ENCODE measurements around the gene NXF1.

DNA sequence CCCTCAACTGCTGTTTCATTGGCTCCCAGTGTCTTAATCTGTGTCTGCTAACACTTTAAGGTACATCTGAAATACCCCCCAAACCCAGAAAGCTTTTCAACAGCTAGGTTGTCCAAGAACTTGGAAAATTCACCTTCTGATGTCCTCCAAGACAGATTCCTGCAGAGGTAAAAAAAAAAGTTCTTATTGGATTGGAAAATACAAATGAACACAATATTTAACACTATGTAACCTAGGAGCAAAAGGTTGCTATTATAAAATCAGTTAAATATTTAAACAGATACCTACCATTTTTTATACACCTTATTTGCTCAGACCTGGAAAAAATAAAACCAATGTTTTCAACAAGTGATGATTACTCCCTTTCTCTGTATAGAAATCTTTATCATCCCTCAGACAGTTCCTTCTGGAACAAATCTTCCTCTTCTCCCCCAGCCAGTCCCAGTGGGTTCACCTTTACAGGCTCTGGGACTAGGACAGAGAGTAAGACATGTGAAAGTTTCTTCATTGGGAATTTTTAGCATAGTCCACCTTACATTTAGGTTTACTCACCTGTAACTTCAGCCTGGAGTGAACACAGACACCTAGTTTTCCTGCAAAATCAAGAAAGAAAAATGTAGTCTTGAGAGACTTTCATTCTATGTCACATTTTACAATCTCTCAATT is 47.4 kb upstream of the NXF1 start:
- TF ChIP-seq PAX8 (IDR thresholded peaks at IDR 0.05) (no peak), CTCF (IDR thresholded peaks at IDR 0.05 in 2 of 3, conservative IDR thresholded peaks at IDR 0.05 in 1 of 3; ENCODE audit: control insufficient read depth in 2 of 3, extremely low read depth in 1 of 3, insufficient read depth in 1 of 3, low read depth in 3 of 3, low read length in 3 of 3) (no peak), RCOR1 (conservative IDR thresholded peaks at IDR 0.05; ENCODE audit: low read depth, low read length) (no peak), CBX5 (IDR thresholded peaks at IDR 0.05; ENCODE audit: low read depth) (no peak), HCFC1 (IDR thresholded peaks at IDR 0.05; ENCODE audit: low read length) (no peak), USF2 (IDR thresholded peaks at IDR 0.05; ENCODE audit: borderline replicate concordance, low read depth, low read length) (no peak), MYC (IDR thresholded peaks at IDR 0.05; ENCODE audit: insufficient read depth, insufficient read length, insufficient replicate concordance, low read length, severe bottlenecking) (no peak), JUND (IDR thresholded peaks at IDR 0.05; ENCODE audit: low read depth, low read length) (no peak), SUPT20H (IDR thresholded peaks at IDR 0.05; ENCODE audit: borderline replicate concordance, control insufficient read depth, low read depth, low read length) (no peak), RB1 (IDR thresholded peaks at IDR 0.05; ENCODE audit: borderline replicate concordance) (no peak), ZZZ3 (IDR thresholded peaks at IDR 0.05; ENCODE audit: control insufficient read depth, insufficient read length, low read depth) (no peak), EP300 (IDR thresholded peaks at IDR 0.05; ENCODE audit: borderline replicate concordance in 1 of 2, control insufficient read depth in 1 of 2, low read depth in 2 of 2, low read length in 2 of 2) (no peak), NBN (IDR thresholded peaks at IDR 0.05) (no peak)
- TF ChIP-seq, protein P1, sequence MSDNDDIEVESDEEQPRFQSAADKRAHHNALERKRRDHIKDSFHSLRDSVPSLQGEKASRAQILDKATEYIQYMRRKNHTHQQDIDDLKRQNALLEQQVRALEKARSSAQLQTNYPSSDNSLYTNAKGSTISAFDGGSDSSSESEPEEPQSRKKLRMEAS (IDR thresholded peaks at IDR 0.05; ENCODE audit: low read depth, low read length), result no peak
